SK-N-SH (cell line): Measurements from ENCODE around the gene HYAL1. TPM values are rescaled to one million over a fixed set of nuclear protein-coding genes. Genes with fewer than 3 reads are reported as not detected.
"Not testable (repeated sequence)": the region's sequence is repeated elsewhere in the genome, so short reads cannot be mapped to it uniquely, and the experiment has no call there.

Source experiments
- CTCF ChIA-PET: fragments of 300-600, 350-600 bp; formaldehyde crosslinking; extraction: SDS; loops from one replicate; lab custom pipeline; 2021; lab: Yijun Ruan, JAX
- POLR2A ChIA-PET: fragments of 350-600 bp; sonication (Branson Sonifier 250); formaldehyde crosslinking; extraction: SDS; loops from one replicate; lab custom pipeline; 2020; ENCODE audit warnings: antibody characterized with exemption, inconsistent platforms; lab: Yijun Ruan, JAX
- DNase-seq: peaks from one replicate; pipeline ENCODE4 v3.0.0; 2012
- H2AFZ ChIP-seq: fragments of 200-600 bp; sonication (generic); 2 replicates; pipeline ENCODE4 v1.8.1; 2016; ENCODE audit warnings: antibody characterized with exemption, mild to moderate bottlenecking, low read depth
- H3F3A ChIP-seq: fragments of 200-600 bp; sonication (generic); replicated peaks from 2 replicates; pipeline ENCODE3; 2016; ENCODE audit warnings: antibody characterized with exemption, mild to moderate bottlenecking; ENCODE audit not compliant: insufficient read depth
- H3K27ac ChIP-seq, 2 experiments: fragments of 200-500 bp in 1 of 2; fragments of 200-600 bp in 1 of 2; sonication (Bioruptor generic) in 1 of 2; sonication (generic), shearing (Covaris generic) in 1 of 2; 2 replicates each; pipeline versions ENCODE4 v1.5.1 to v1.6.1; 2014 to 2016; ENCODE audit warnings: low read depth in 2 of 2, inconsistent platforms in 1 of 2, low read length in 1 of 2, mild to moderate bottlenecking in 1 of 2, mixed read lengths in 1 of 2
- H3K27me3 ChIP-seq: fragments of 200-600 bp; sonication (generic), shearing (Covaris generic); 2 replicates; pipeline ENCODE4 v1.6.1; 2016; ENCODE audit warnings: mixed run types; ENCODE audit not compliant: insufficient read depth
- H3K36me3 ChIP-seq, 2 experiments: fragments of 200-500 bp in 1 of 2; fragments of 200-600 bp in 1 of 2; sonication (Bioruptor generic) in 1 of 2; sonication (generic) in 1 of 2; replicated peaks in 1 of 2; 2 replicates each; pipeline versions ENCODE3 to v1.5.1; 2014 to 2016; ENCODE audit warnings: low read length in 1 of 2, mild to moderate bottlenecking in 1 of 2; ENCODE audit not compliant: insufficient read depth in 2 of 2, control insufficient read depth in 1 of 2
- H3K4me1 ChIP-seq, 2 experiments: fragments of 200-500 bp in 1 of 2; fragments of 200-600 bp in 1 of 2; sonication (Bioruptor generic) in 1 of 2; sonication (generic), shearing (Covaris generic) in 1 of 2; 2 replicates each; pipeline versions ENCODE4 v1.5.1 to v1.6.1; 2014 to 2016; ENCODE audit warnings: low read depth in 1 of 2, low read length in 1 of 2, mixed run types in 1 of 2; ENCODE audit not compliant: insufficient read depth in 2 of 2, control insufficient read depth in 1 of 2
- H3K4me2 ChIP-seq: fragments of 200-600 bp; sonication (generic), shearing (Covaris generic); 2 replicates; pipeline ENCODE4 v1.6.1; 2017; ENCODE audit warnings: mixed run types
- H3K4me3 ChIP-seq, 2 experiments: fragments of 200-500 bp in 1 of 2; fragments of 200-600 bp in 1 of 2; sonication (Bioruptor generic) in 1 of 2; sonication (generic), shearing (Covaris generic) in 1 of 2; 2 replicates each; pipeline versions ENCODE4 v1.5.1 to v1.8.1; 2014 to 2016; ENCODE audit warnings: low read depth in 2 of 2, inconsistent platforms in 1 of 2, low read length in 1 of 2, mild to moderate bottlenecking in 1 of 2, mixed read lengths in 1 of 2, moderate library complexity in 1 of 2
- H3K79me2 ChIP-seq: fragments of 200-600 bp; sonication (generic); 2 replicates; pipeline ENCODE4 v1.8.1; 2017; ENCODE audit warnings: mild to moderate bottlenecking; ENCODE audit not compliant: insufficient read depth
- H3K9ac ChIP-seq: fragments of 200-600 bp; sonication (generic); 2 replicates; pipeline ENCODE4 v1.6.1; 2017; ENCODE audit warnings: mixed run types
- H3K9me2 ChIP-seq: fragments of 200-600 bp; sonication (generic); 2 replicates; pipeline ENCODE4 v1.6.1; 2017; ENCODE audit warnings: mixed run types
- H3K9me3 ChIP-seq: fragments of 200-600 bp; sonication (generic); 2 replicates; pipeline ENCODE4 v1.6.1; 2017; ENCODE audit warnings: mixed run types, mild to moderate bottlenecking, moderate library complexity
- H4K20me1 ChIP-seq: fragments of 200-600 bp; sonication (generic); 2 replicates; pipeline ENCODE4 v1.6.1; 2017; ENCODE audit warnings: mild to moderate bottlenecking, mixed run types; ENCODE audit not compliant: insufficient read depth
- CHD2 ChIP-seq: fragments of 150-350 bp; IDR thresholded peaks from 2 replicates; pipeline ENCODE4 v1.6.1; 2018; ENCODE audit warnings: low read length; ENCODE audit not compliant: partially characterized antibody
- CTCF ChIP-seq: fragments of 200-600 bp; sonication (generic); IDR thresholded peaks from 2 replicates; pipeline ENCODE4 v1.6.1; 2017; ENCODE audit warnings: antibody characterized with exemption, mild to moderate bottlenecking, moderate library complexity
- ELF1 ChIP-seq: IDR thresholded peaks from 2 replicates; pipeline ENCODE4 v1.4.0; 2012
- FOSL2 ChIP-seq: IDR thresholded peaks from 2 replicates; pipeline ENCODE4 v1.4.0; 2012; ENCODE audit warnings: low read depth, mild to moderate bottlenecking, moderate library complexity, borderline replicate concordance
- NFIC ChIP-seq: IDR thresholded peaks from 2 replicates; pipeline ENCODE4 v1.4.0; 2012; ENCODE audit warnings: borderline replicate concordance
- NRF1 ChIP-seq: IDR thresholded peaks from 2 replicates; pipeline ENCODE4 v1.6.1; 2012; ENCODE audit warnings: low read depth, mild to moderate bottlenecking, low read length
- PBX3 ChIP-seq: IDR thresholded peaks from 2 replicates; pipeline ENCODE4; 2012
- RAD21 ChIP-seq: IDR thresholded peaks from 2 replicates; pipeline ENCODE4 v1.6.1; 2012; ENCODE audit warnings: mild to moderate bottlenecking, low read length
- SMC3 ChIP-seq: IDR thresholded peaks from 2 replicates; pipeline ENCODE4 v1.6.1; 2012; ENCODE audit warnings: low read depth, low read length, improper control_type of control experiment
- WGBS: methylation state at CpG from one replicate; pipeline ENCODE4 v1.1.6; 2017; ENCODE audit warnings: low lambda C conversion rate; 5-methylcytosine and 5-hydroxymethylcytosine counted together
- polyA plus RNA-seq, 3 experiments: library from polyadenylated mRNA; depleted of rRNA; stranded (reverse); fragments of >200 nt; gene quantifications; 2 replicates each; pipeline ENCODE4 v1.2.3, GENCODE V29; 2012
- TF ChIP-seq, protein P1 (sequence below): IDR thresholded peaks from 2 replicates; pipeline ENCODE4 v1.4.0; 2012; ENCODE audit warnings: low read depth, borderline replicate concordance
- TF ChIP-seq, protein P2 (sequence below): IDR thresholded peaks from 2 replicates; pipeline ENCODE4 v1.4.0; 2012; ENCODE audit warnings: low read depth

The HYAL1 gene
- polyA plus RNA-seq, 1 of the 3 experiments (the other 2 are of a cell fraction) = 0.30 TPM

DNA sequence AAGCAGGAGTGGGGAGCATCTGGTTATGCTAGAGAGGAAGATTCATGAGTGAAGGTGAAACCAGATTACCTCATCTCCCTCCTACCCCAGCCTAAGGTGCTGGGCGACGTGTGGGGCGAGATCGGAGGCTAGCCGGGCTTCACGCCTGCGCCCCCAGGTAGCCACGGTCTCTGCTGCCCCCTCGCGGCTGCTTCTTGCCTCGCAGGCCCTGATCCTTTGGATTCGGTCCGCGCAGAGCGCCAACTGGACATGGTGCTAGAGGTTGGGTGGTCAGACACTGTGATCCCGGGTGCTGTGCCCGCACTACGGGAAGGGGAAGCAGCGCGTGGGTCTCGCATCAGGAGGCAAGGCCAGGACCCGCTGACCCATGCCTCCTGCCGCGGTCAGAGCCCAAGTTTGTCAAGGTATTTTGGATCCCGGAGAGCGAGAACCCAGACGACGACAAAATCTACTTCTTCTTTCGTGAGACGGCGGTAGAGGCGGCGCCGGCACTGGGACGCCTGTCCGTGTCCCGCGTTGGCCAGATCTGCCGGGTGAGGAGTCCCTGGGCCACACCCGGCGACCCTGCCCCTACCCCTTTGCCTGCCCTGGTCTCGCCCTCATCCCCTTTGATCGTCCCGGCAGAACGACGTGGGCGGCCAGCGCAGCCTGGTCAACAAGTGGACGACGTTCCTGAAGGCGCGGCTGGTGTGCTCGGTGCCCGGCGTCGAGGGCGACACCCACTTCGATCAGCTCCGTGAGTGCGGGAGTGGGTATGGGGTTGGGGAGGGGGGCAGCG lies 30.3 kb downstream of the HYAL1 start:
- Histone ChIP-seq H3K27me3 (0 out of 2 replicates have a peak, but pooled peaks cover 16% of the 10 kb centered on the region), H3K4me2 (peak overlapping the region; percentile 82), H3K9me2 (no peaks in the 10 kb centered on the region), H3K4me1 (peaks cover 11 to 19% of the 10 kb centered on the region in 2 experiments; a peak in 2 of 4 replicates), H3K27ac (no peak overlapping the region), H3F3A (peaks cover 16% of the 10 kb centered on the region), H3K36me3 (no peaks in the 10 kb centered on the region), H3K9ac (no peak overlapping the region), H2AFZ (peak overlapping the region; percentile 83; the same call in 1 of the 2 replicates), H3K4me3 (peak overlapping the region; percentile 25 to 59; a peak in 3 of 4 replicates), H3K9me3 (no peaks in the 10 kb centered on the region), H3K79me2 (no peaks in the 10 kb centered on the region), H4K20me1 (no peaks in the 10 kb centered on the region)
- CTCF ChIA-PET = interaction anchor here (0.6 to 12.2 kb wide), 29 partner anchors 9 to 337 kb away, joined by 3 to 206 read pairs (median 4); partner anchors contain the start of genes GNAI2 and GNAT1
- TF ChIP-seq, protein P1, sequence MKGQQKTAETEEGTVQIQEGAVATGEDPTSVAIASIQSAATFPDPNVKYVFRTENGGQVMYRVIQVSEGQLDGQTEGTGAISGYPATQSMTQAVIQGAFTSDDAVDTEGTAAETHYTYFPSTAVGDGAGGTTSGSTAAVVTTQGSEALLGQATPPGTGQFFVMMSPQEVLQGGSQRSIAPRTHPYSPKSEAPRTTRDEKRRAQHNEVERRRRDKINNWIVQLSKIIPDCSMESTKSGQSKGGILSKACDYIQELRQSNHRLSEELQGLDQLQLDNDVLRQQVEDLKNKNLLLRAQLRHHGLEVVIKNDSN = no peak
- TF ChIP-seq PBX3 (no peak), CTCF (peak; percentile 91), SMC3 (peak; percentile 97), NFIC (no peak), FOSL2 (no peak), CHD2 (peak; percentile 22), NRF1 (peak; percentile 54; the same call in 1 of the 2 replicates), RAD21 (peak; percentile 99), ELF1 (no peak)
- TF ChIP-seq, protein P2, sequence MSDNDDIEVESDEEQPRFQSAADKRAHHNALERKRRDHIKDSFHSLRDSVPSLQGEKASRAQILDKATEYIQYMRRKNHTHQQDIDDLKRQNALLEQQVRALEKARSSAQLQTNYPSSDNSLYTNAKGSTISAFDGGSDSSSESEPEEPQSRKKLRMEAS = 0 out of 2 replicates have a peak, but pooled peaks have one; percentile 37
- peak; percentile 98 for DNase-seq
- POLR2A ChIA-PET = no interaction called here
- 13% methylated on average over 23 of the region's 61 CpGs for WGBS

DNA sequence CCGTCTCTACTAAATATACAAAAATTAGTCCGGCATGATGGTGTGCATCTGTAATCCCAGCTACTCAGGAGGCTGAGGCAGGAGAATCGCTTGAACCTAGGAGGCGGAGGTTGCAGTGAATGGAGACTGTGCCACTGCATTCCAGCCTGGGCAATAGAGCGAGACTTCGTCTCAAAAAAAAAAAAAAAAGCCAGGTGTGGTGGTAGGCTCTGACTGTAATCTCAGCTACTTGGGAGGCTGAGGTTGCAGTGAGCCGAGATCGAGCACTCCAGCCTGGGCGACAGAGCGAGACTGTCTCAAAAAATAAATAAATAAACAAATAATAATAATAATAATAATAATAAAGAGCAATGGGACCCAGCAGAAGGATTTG lies 30.9 kb downstream of the HYAL1 start:
- WGBS = 63% methylated on average over 10 of the region's 10 CpGs
- H3F3A ChIP-seq = peaks cover 18% of the 10 kb centered on the region
- H3K27me3 ChIP-seq = 0 out of 2 replicates have a peak, but pooled peaks cover 16% of the 10 kb centered on the region
- H3K9me3 ChIP-seq, H4K20me1 ChIP-seq, H3K4me2 ChIP-seq, H3K9ac ChIP-seq, POLR2A ChIA-PET, H3K36me3 ChIP-seq, H2AFZ ChIP-seq, H3K27ac ChIP-seq, H3K9me2 ChIP-seq, H3K4me3 ChIP-seq, DNase-seq, H3K79me2 ChIP-seq: not testable (repeated sequence)
- CTCF ChIA-PET = interaction anchor here (0.6 to 12.2 kb wide), 18 partner anchors 9 to 639 kb away, joined by 3 to 206 read pairs (median 6); partner anchors contain the start of genes GNAI2 and GNAT1
- peaks cover 11 to 19% of the 10 kb centered on the region in 2 experiments; a peak in 2 of 4 replicates for H3K4me1 ChIP-seq
